HG03439 (cell line): Measurements from ENCODE around the gene DLGAP4.

Experiments
- ATAC-seq: cut with Tn5 transposase; IDR thresholded peaks from one replicate; pipeline ENCODE4 v1.9.1; 2021; ENCODE audit warnings: mild to moderate bottlenecking, moderate library complexity; ENCODE audit not compliant: unreplicated experiment

Gene DLGAP4

DNA sequence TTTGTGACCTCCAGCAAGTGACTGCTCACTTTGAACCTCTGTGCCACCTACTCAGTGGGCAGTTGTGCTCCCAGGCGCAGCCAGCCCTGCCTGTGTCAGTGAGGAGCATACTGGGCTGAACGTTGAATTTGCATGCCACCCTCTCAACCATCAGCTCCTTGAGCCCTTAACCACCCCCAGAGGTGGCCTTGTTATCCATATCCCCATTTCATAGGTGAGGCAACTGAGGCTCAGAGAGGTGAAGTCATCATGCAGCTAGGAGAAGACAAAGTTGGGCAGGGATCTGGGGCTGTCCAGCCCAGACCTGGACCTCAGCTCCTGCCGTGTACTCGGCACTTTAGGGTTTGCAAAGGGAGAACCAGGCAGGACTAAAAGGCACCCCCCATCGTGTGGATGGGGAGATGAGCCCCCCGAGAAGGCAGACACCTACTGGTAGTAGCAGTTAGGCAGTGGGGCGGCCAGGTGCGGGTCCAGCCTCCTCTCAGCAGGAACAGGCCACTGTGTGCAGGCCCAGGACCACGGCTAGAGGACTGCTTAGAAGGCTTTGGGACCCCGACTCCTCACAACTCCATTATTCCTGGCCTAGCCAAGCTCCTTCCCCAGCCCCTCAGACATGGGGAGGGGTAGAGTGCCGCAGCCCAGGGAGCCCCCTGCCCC is 134.4 kb downstream of the DLGAP4 start:
- no peak for ATAC-seq

DNA sequence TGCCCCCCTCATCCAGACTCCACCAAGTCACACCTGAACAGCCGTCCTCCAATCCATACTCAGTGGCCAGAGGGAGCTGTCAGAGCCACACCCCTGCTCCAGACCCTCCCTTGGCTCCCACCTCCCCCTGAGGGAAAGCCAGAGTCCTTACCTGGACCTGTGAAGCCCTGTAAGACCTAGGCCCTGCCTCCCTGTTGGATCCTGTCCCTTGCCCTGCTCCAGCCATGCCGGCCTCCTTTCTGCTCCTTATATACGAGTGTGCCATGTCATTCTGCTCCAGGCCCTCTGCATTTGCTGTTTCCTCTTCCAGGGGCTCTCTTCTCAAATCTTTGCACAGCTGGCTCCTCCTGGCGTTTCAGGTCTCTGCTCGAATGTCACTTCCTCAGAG is 134.9 kb downstream of the DLGAP4 start:
- ATAC-seq, result no peak

DNA sequence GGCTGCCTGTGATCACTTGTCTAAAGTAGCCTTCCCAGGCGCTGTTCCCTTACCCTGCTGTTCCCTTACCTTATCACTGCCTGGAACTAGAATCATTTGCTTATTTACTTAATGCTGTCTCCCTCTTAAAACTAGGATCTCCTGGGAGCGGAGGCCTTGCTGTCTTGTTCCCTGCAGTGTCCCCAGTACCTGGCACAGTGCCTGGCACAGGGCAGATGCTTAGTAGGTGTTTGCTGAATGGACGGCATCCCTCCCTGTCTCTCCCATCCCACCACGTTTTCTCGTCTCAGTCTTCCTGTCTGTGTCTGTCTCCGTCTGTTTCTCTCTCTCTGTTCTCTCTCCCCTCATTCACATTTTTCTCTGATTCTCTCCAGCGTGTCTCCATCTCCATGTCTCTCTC is 135.3 kb downstream of the DLGAP4 start:
- no peak for ATAC-seq

- no peak for ATAC-seq
Observed at GRCh38 chr20:36445847-36446246, 139.7 kb downstream of the DLGAP4 start.

DNA sequence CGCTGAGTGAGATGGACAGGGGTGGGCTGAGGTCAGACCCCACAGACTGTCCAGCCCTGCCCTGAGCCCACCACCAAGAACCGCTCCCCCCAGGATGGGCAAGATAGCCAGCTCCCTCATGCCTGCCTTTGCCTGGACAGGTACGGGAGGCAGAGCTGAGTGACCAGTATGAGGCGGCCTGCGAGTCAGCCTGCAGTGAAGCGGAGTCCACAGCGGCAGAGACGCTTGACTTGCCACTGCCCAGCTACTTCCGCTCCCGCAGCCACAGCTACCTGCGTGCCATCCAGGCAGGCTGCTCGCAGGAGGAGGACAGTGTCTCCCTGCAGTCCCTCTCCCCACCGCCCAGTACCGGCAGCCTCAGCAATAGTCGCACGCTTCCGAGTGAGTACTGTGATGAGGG is 140.4 kb downstream of the DLGAP4 start:
- no peak for ATAC-seq

GRCh38 chr20:36447101-36447500 is 141.0 kb downstream of the DLGAP4 start:
- no peak for ATAC-seq

DNA sequence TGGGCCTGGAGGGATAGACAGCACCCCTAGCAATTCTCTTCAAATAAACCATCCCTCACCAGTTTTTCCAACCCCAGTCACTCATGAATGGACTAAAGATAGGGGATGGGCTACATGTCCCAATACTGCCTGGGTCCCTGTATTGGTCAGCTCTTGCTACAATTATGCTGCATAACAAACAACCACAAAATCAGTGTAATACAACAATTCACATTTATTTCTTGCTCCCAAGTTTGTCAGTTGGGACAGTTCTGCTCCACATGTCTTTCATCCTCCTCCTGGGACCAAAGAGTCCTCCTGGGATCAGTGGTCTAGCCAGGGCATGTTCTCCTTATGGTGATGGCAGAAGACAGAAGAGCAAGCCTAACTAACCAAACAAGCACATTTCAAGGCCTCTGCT is 143.5 kb downstream of the DLGAP4 start:
- ATAC-seq, result no peak

GRCh38 chr20:36454332-36454697 is 148.2 kb downstream of the DLGAP4 start:
- ATAC-seq, result no peak

DNA sequence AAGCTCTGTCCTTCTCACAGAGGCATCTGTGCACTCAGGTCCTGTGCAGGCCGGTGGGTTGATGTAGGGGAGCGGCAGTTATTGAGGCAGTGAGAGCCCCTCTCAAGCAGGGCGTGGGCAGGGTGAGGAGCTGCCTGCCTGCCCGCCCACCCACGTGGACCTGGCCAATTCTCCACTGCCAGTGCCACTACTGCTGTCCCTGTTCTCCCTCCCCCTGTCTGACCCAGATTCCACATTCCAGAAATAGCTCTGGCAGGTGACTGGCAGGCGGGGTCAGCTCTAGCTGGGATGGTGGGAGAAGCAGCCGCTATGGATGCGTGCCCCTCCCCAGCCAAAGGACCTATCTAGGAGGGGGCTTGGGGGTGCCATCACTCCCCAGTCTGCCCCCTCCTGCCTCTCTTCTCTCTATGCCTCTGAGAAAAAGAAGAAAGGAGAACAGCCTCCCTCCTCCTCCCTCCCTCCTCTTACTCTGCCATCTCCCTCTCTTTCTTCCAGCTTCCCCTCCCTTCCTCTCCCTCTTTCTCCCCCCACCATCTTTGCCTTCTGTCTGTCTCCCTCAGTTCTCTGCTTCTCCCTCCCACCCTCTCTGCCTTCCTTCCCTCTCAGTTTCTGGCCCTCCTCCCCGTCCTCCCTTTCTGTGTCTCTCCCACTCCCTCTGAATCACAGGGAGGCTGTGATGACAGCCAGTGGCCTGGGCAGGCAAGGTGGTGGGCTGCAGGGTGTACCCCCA is 148.7 kb downstream of the DLGAP4 start:
- ATAC-seq, result no peak

DNA sequence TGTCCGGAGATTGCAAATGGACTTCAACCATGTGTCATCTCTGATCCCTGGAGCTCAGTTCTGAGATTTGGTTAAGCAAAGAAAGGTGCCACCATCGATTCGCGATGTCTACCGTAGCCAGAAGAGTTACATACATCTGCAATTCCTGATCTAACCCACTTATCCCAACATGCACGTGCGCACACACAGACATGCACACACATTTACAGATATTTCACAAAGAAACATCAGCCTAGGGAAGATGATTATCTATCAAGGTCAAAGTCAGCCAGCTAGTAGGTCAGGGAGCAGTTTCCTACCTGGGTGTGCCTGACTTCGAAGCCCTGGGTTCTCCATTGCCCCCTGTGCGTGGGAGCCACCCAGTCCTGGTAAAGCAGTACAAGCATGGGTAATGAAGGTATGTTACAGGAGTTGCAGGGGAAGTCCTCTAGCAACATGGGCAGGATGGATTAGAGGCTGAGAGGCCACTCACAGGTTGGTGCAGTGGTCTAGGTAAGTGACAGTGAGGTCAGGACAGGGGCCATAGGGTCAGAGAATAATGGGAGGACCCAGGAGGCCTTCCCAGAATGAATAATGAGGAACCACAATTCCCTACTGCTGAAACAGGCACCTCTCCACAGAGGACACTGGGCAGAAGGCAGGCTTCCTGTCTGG is 150.0 kb downstream of the DLGAP4 start:
- ATAC-seq, result no peak

DNA sequence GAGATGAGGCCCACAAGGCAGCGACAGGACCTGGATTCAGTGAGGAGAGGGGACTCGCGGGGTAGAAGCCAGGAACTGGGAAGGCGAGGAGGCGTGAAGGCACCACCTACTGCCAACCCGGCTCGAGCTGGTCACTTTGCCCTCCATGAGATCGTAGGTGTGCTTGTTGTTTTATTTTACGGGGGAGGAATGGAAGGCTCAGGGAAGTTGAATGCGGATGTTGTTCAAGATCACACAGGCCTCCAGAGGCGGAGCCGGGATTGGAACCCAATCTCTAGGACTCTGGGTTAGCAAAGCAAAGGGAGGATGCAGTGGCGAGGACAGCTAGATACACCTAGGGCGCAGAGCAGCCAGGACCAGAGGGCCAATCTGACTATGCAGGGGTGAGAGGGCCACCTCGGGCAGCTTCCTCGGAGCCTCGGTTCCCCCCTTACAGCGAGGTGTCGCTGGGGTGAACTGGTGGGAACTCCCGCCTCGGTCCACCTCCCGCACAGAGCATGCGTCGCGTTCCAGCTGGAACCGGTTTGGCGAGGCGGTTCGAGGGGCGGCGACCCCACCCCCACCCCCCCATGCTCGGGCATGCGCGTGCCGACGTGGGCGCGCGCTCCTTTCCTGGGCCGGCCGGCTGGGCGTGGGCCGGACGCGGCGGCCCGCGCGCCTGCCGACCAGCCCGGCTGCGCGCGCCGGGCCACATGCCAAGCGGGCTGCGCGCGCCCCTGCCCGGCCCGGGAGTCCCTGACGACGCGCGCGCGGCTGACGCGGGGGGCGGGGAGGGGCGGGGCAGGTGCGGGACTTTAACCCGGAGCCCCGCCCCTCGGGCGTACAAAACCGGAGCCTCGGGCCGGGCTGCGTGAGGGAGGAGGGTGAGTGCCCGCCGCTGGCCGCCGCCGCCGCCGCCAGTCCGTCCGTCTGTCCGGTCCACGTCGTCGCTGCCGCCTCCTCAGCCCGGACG is 154.8 kb downstream of the DLGAP4 start:
- peak; percentile 66 for ATAC-seq

GRCh38 chr20:36461600-36462439 is 155.7 kb downstream of the DLGAP4 start:
- ATAC-seq, result peak; percentile 9

DNA sequence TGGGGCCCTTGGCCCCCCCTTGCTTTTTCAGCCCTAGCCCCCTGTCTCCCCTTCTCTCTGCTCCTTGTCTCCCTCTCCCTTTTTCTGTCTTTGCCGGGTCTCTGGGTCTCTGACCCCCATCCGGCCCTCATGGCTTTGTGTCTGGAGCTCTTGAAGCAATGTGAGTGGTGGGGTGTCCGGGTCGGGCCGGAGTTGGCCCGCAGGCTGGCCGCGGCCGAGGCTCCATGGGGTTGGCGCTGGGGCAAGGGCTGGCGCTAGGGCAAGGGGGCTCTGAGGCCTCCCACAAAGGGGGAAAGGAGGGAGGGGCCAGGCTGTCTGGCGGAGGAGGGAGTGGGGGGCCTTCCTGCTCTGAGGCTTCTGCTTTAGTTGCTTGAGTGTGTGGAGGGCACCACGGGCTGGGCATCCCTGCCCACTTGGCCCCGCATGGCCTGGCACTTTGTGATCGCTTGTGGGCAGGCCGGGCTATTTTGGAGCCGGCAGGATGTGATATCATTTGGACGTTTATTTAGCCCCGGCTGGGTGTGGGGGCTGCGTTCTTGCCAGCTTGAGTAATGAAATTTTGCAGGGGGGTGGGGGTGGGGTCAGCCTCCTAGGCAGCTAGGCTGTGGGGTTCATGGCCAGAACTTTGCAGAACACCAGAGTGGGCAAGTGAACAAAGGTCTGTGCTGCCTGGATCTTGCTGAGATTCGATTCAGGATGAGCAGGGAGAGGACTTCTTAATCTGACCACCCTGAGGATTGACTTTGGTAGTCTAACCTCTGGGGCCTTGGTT is 156.5 kb downstream of the DLGAP4 start:
- no peak for ATAC-seq

GRCh38 chr20:36463212-36464061 is 157.3 kb downstream of the DLGAP4 start:
- ATAC-seq, result no peak

DNA sequence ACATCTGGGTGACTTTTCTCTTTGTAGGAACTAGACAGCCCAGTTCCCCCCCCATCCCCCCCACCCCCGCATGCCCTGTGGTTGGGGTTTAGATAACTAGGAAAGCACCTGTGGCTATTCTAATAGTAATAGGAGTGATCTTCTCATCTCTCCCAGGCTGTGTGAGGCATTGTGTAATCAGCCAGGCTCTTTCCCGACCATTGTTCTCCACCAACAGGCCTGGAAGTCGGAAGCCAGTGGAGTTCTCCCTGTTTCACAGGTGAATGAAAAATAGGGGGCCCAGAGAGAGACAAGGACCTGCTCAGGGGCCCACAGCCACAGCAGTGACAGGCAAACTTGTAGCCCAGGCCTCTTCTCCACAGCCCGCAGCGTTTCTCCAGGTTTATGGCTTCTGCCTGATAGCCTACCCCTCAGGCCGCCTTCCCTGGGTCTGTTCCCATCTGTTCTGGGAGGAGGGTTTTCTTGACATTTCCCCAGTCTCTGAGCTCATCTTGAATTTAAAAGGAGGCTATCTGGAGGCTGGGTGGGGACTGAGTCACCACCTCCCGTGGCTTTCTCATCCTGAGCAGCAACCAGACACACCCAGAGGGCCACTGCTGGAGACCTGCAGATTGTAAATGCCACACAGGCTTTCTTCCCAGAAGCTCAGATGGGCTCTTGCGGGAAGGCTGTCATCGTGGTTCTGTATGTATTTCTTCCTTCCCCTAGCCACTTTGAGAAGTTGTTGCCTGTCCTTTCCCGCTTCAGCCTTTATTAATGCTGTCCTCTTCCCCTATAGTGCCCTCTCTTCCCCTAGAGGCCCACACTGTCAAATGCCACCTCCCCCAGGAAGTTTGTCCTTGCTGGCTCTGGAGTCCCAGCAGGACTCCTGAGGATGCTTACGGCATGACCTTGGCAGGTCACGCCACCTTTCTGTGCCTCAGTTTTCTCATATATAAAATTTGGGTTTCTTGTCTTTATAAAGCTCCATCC is 159.3 kb downstream of the DLGAP4 start:
- ATAC-seq, result no peak

GRCh38 chr20:36466089-36466488 is 159.9 kb downstream of the DLGAP4 start:
- ATAC-seq, result no peak
